ENCODE results near the gene GPD1L. TPM values are rescaled to one million over a fixed set of nuclear protein-coding genes. Genes with fewer than 3 reads are reported as not detected.

GPD1L gene
- total RNA-seq, 1 donor, result 10.1 TPM

- Histone ChIP-seq H2AFZ (ENCODE audit: low read length) (no peak overlapping the region), H3K9me3 (ENCODE audit: low read depth, low read length) (no peaks in the 10 kb centered on the region)
- DNase-seq (ENCODE audit: insufficient read length, low spot score, missing footprints), result no peak
Measured at GRCh38 chr3:32194653-32195052, 88.2 kb downstream of the GPD1L start.

GRCh38 chr3:32195995-32196540 is 89.6 kb downstream of the GPD1L start:
- Histone ChIP-seq H2AFZ (ENCODE audit: low read length) (no peak overlapping the region), H4K20me1 (ENCODE audit: insufficient read depth, low read length) (no peaks in the 10 kb centered on the region), H3K79me2 (ENCODE audit: insufficient read depth, low read length) (no peaks in the 10 kb centered on the region), H3K4me2 (ENCODE audit: insufficient read depth, low read length) (no peak overlapping the region), H3K27me3 (ENCODE audit: insufficient read depth, low read length) (peaks cover 6% of the 10 kb centered on the region), H3K4me3 (ENCODE audit: insufficient read depth, low read length) (no peak overlapping the region), H3K9me3 (ENCODE audit: low read depth, low read length) (no peaks in the 10 kb centered on the region), H3K4me1 (ENCODE audit: insufficient read depth, low read length) (peaks cover 8% of the 10 kb centered on the region), H3K36me3 (ENCODE audit: insufficient read depth, low read length) (no peaks in the 10 kb centered on the region), H3K27ac (ENCODE audit: low read depth, low read length) (no peak overlapping the region)
- no peak for TF ChIP-seq CTCF (IDR thresholded peaks at IDR 0.05; ENCODE audit: extremely low read depth, low read depth, low read length)
- DNase-seq (ENCODE audit: insufficient read length, low spot score, missing footprints), result no peak

More at GRCh38 chr3:32194653-32195052, 88.2 kb downstream of the GPD1L start:
- Histone ChIP-seq H3K36me3 (ENCODE audit: insufficient read depth, low read length) (no peaks in the 10 kb centered on the region), H3K27ac (ENCODE audit: low read depth, low read length) (no peak overlapping the region), H3K79me2 (ENCODE audit: insufficient read depth, low read length) (no peaks in the 10 kb centered on the region), H3K4me1 (ENCODE audit: insufficient read depth, low read length) (no peaks in the 10 kb centered on the region), H3K4me3 (ENCODE audit: insufficient read depth, low read length) (no peak overlapping the region), H3K27me3 (ENCODE audit: insufficient read depth, low read length) (peaks cover 7% of the 10 kb centered on the region), H4K20me1 (ENCODE audit: insufficient read depth, low read length) (no peaks in the 10 kb centered on the region), H3K4me2 (ENCODE audit: insufficient read depth, low read length) (no peak overlapping the region)
- TF ChIP-seq CTCF (IDR thresholded peaks at IDR 0.05; ENCODE audit: extremely low read depth, low read depth, low read length), result no peak

GRCh38 chr3:32197991-32198390 is 91.6 kb downstream of the GPD1L start:
- Histone ChIP-seq H4K20me1 (ENCODE audit: insufficient read depth, low read length) (no peaks in the 10 kb centered on the region), H3K4me1 (ENCODE audit: insufficient read depth, low read length) (peaks cover 11% of the 10 kb centered on the region), H3K79me2 (ENCODE audit: insufficient read depth, low read length) (no peaks in the 10 kb centered on the region), H3K27ac (ENCODE audit: low read depth, low read length) (no peak overlapping the region), H3K4me3 (ENCODE audit: insufficient read depth, low read length) (no peak overlapping the region), H2AFZ (ENCODE audit: low read length) (no peak overlapping the region), H3K4me2 (ENCODE audit: insufficient read depth, low read length) (no peak overlapping the region), H3K27me3 (ENCODE audit: insufficient read depth, low read length) (peaks cover 10% of the 10 kb centered on the region), H3K9me3 (ENCODE audit: low read depth, low read length) (no peaks in the 10 kb centered on the region), H3K36me3 (ENCODE audit: insufficient read depth, low read length) (no peaks in the 10 kb centered on the region)
- no peak for DNase-seq (ENCODE audit: insufficient read length, low spot score, missing footprints)
- TF ChIP-seq CTCF (IDR thresholded peaks at IDR 0.05; ENCODE audit: extremely low read depth, low read depth, low read length), result no peak

- no peaks in the 10 kb centered on the region for H3K36me3 ChIP-seq (ENCODE audit: insufficient read depth, low read length)
- no peak for TF ChIP-seq CTCF (IDR thresholded peaks at IDR 0.05; ENCODE audit: extremely low read depth, low read depth, low read length)
- H3K79me2 ChIP-seq (ENCODE audit: insufficient read depth, low read length), result no peaks in the 10 kb centered on the region
- no peak overlapping the region for H2AFZ ChIP-seq (ENCODE audit: low read length)
- H3K27ac ChIP-seq (ENCODE audit: low read depth, low read length), result no peak overlapping the region
- H3K4me3 ChIP-seq (ENCODE audit: insufficient read depth, low read length), result no peak overlapping the region
- peaks cover 11% of the 10 kb centered on the region for H3K4me1 ChIP-seq (ENCODE audit: insufficient read depth, low read length)
- no peak overlapping the region for H3K4me2 ChIP-seq (ENCODE audit: insufficient read depth, low read length)
- no peak for DNase-seq (ENCODE audit: insufficient read length, low spot score, missing footprints)
- peaks cover 10% of the 10 kb centered on the region for H3K27me3 ChIP-seq (ENCODE audit: insufficient read depth, low read length)
- no peaks in the 10 kb centered on the region for H4K20me1 ChIP-seq (ENCODE audit: insufficient read depth, low read length)
- H3K9me3 ChIP-seq (ENCODE audit: low read depth, low read length), result no peaks in the 10 kb centered on the region
Measured at GRCh38 chr3:32198714-32199113, 92.3 kb downstream of the GPD1L start.
